ENCODE measurements around the gene ZEB2.
"Not testable (repeated sequence)": the region's sequence is repeated elsewhere in the genome, so short reads cannot be mapped to it uniquely, and the experiment has no call there.

The ZEB2 gene

GRCh38 chr2:144376926-144377325, 143.0 kb downstream of the ZEB2 start:
- no peak for DNase-seq

GRCh38 chr2:144376460-144376859, 143.5 kb downstream of the ZEB2 start:
- DNase-seq: no peak

GRCh38 chr2:144374163-144374661, 145.7 kb downstream of the ZEB2 start:
- DNase-seq: no peak

- DNase-seq: no peak
These were observed 147.4 kb downstream of the ZEB2 start for GRCh38 chr2:144372410-144373080.

- no peak for DNase-seq
These were observed 148.9 kb downstream of the ZEB2 start for GRCh38 chr2:144370937-144371584.

GRCh38 chr2:144369416-144369815, 150.5 kb downstream of the ZEB2 start:
- DNase-seq: no peak

GRCh38 chr2:144366825-144367429, 153.0 kb downstream of the ZEB2 start:
- DNase-seq: no peak

GRCh38 chr2:144364944-144365738, 154.8 kb downstream of the ZEB2 start:
- DNase-seq: no peak

GRCh38 chr2:144364247-144364646, 155.7 kb downstream of the ZEB2 start:
- DNase-seq: not testable (repeated sequence)

GRCh38 chr2:144362401-144362800, 157.5 kb downstream of the ZEB2 start:
- no peak for DNase-seq

GRCh38 chr2:144361742-144362141, 158.2 kb downstream of the ZEB2 start:
- DNase-seq: no peak

- DNase-seq: no peak
These were observed 160.2 kb downstream of the ZEB2 start for GRCh38 chr2:144359684-144360083.

GRCh38 chr2:144358979-144359541, 160.9 kb downstream of the ZEB2 start:
- DNase-seq: no peak

- DNase-seq: no peak
These were observed 161.4 kb downstream of the ZEB2 start for GRCh38 chr2:144358374-144358964.

GRCh38 chr2:144357623-144358373, 162.1 kb downstream of the ZEB2 start:
- no peak for DNase-seq

- no peak for DNase-seq
These were observed 163.5 kb downstream of the ZEB2 start for GRCh38 chr2:144356402-144356801.

- no peak for DNase-seq
These were observed 165.0 kb downstream of the ZEB2 start for GRCh38 chr2:144354953-144355352.

GRCh38 chr2:144351687-144352086, 168.2 kb downstream of the ZEB2 start:
- no peak for DNase-seq

GRCh38 chr2:144350151-144350802, 169.6 kb downstream of the ZEB2 start:
- DNase-seq: no peak

- DNase-seq: no peak
These were observed 170.2 kb downstream of the ZEB2 start for GRCh38 chr2:144349674-144350073.

- DNase-seq: no peak
These were observed 171.1 kb downstream of the ZEB2 start for GRCh38 chr2:144348846-144349245.
